GM18907 (cell line): ENCODE data around the gene SIDT2.
"Not testable (repeated sequence)": the region's sequence is repeated elsewhere in the genome, so short reads cannot be mapped to it uniquely, and the experiment has no call there.

ENCODE experiments used
- ATAC-seq: cut with Tn5 transposase; IDR thresholded peaks from one replicate; pipeline ENCODE4 v1.9.1; 2021; ENCODE audit warnings: mild to moderate bottlenecking, moderate library complexity; ENCODE audit not compliant: unreplicated experiment

The SIDT2 gene

DNA sequence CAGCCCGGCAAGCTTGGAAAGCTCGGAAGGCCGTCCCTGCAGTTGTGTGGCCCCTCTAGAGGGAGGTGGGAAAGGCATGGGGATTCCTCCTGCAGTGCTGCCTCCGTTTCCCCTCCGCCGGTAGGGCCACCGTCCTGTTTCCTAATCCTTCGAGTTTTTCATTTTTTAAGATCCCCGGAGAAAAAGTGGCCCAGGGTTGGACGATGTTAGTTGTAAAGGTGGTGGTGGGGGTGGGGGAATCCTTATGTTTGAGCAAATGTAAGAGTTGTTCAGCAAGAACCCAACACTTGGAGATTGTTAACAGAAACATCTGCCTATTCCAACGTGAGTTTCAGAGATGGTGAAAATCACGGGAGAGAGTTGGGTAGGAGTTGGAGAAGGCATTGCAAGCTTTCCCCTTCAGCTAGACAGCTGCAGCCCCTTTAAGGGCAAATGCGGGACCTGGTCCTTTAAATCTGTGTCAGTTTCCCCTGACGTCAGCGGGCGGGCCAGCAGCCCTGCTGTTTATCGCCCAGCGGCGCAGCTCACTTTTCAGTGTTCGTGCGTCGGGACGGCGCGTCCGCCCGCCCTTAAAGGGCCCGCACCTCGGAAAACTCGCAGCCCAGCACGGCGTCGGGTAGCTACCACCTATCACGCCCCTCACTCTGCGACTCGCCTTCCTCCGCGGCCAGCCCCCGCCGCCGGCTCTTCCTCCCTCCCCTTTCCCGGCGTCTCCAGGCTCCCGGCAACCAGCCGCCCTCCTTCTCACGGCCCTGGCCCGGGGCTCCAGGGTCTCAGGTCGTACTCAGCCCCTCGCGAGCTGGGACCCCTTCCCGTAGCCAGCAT lies at the start of gene SIDT2:
Gene SIDT2, plus strand, starts transcription at position 534 of the 825 bp plus-strand sequence. CDS start 521 bp downstream, outside the sequence.
- peak; percentile 92 for ATAC-seq

GRCh38 chr11:117130396-117130795 lies 48.1 kb upstream of the SIDT2 start:
- not testable (repeated sequence) for ATAC-seq

DNA sequence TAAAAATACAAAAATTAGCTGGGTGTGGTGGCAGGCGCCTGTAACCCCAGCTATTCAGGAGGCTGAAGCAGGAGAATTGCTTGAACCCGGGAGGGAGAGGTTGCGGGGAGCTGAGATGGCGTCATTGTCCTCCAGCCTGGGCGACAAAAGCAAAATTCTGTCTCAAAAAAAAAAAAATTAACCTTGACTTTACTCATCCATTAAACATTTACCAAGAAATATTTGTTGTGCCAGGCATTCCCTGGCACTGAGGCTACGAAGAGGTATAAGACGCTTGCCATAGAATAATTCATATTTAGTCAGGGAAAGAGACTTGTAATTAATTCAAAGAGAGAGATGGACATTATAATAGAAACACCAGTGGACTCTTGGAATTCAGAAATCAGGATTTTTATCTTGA lies 47.7 kb upstream of the SIDT2 start:
- ATAC-seq: no peak

DNA sequence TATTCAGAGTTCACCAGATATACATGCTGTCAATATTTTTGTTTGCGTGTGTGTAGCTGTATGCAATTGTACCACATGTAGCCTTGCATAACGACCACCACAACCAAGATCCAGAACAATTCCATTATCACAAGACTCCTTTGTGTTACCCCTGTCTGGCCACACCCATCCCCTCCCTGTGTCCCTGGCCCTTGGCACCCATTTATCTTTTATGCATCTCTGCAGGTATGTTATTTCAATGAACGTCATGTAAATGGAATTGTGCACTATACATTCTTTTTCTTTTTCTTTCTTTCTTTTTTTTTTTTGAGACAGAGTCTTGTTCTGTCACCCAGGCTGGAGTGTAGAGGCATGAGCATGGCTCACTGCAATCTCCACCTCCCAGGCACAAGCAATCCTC lies 44.1 kb upstream of the SIDT2 start:
- no peak for ATAC-seq

- ATAC-seq: not testable (repeated sequence)
Measured at GRCh38 chr11:117134979-117135378, 43.6 kb upstream of the SIDT2 start.

GRCh38 chr11:117137223-117138086 lies 41.1 kb upstream of the SIDT2 start:
- ATAC-seq: not testable (repeated sequence)

GRCh38 chr11:117143390-117143789 lies 35.2 kb upstream of the SIDT2 start:
- ATAC-seq: peak; percentile 19

- ATAC-seq: peak; percentile 96
Measured at GRCh38 chr11:117143871-117144476, 34.6 kb upstream of the SIDT2 start, which contains the start of gene PAFAH1B2. Gene PAFAH1B2, plus strand, starts transcription at chr11:117144287. Its CDS starts 8,161 bp downstream, at chr11:117152448.

DNA sequence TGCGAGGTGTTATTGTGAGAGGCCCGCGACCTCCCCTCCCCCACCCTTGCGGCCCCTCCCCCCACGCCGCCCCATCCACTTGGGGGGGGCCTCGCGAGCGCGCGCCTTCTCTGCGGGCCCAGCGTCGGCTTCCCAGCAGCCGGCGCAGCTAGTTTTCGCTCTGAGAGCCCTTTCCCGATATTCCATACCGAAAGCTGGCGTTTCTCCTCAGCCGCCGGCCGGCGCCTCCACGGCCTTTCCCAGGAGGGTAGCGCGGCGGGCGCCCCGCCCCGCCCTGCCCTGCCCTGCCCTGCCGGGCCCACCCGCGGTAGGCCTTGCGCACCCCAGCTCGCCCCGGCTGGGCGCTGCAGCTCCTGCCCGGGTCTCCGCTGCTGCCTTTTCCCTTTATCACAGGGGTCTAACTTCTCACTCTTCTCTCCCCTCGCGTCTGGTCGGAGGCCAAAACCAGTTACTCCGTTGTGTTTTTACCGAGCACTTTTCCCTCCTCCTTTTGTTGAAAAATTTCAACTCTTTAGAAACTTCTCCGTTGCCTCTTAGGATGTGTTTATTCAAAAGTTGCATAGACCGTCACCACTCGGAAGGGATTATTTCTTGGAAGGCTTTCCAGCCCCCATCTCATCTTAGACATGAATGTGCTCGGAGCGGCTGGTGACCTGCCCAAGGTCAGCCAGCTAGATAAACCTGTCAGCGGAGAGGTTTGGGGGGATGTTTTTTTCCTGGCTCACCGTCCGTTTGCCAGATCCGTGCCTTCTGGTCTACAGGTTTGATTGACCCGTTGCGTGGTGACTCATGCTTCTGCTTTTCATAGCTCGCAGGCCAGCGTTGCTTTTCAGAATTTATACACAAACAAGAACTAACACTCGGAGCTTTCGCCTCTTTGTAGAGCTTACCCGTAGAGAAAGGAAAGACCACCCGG lies 33.8 kb upstream of the SIDT2 start:
- ATAC-seq: peak; percentile 54

- no peak for ATAC-seq
Measured at GRCh38 chr11:117145393-117145761, 33.2 kb upstream of the SIDT2 start.

DNA sequence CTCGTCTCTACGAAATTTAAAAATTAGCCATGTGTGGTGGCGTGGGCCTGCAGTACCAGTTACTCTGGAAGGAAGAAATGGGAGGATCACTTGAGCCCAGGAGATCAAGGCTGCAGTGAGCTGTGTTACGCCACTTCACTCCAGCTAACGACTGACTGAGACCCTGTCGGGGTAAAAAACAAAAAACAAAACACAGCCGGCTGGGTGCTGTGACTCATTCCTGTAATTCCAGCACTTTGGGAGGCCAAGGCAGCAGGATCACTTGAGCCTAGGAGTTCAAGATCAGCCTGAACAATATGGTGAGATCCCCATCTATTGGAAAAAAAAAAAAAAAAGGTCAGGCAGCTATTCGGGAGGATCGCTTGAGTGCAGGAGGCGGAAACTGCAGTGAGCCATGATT lies 32.0 kb upstream of the SIDT2 start:
- ATAC-seq: no peak

GRCh38 chr11:117152066-117152465 lies 26.5 kb upstream of the SIDT2 start:
- no peak for ATAC-seq

GRCh38 chr11:117154468-117154867 lies 24.1 kb upstream of the SIDT2 start:
- ATAC-seq: no peak

DNA sequence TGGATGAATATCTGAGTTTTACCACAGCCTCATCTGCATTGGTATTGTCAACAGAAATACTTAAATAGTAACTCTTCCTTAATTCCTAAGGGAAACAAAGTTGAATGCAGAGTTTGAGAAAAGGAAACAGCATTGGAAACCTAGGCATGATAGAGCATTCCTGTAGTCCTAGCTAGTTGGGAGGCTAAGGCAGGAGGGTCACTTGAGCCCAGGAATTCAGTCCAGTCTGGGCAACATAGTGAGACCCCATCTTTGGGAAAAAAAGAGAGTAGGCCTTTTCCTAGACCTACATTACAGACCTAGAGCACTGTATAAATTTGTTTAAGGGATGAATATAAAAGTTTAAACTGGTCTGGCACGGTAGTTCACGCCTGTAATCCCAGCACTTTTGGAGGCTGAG lies 21.0 kb upstream of the SIDT2 start:
- ATAC-seq: no peak

DNA sequence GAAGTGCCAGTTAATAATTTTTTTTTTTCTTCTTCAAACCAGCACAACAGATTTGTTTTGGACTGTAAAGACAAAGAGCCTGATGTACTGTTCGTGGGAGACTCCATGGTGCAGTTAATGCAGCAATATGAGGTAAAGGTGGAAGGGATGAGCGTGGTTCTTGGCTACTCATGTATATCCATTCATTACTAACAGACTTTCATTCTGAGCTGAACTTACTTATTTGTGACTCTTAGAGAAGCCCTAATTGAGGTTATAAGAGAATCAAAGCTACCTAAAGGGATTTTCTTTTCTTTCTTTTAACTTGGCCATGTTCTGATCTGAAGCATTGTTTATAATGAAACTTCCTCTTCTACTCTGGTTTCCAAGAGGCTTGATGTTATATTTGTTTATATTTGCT lies 18.7 kb upstream of the SIDT2 start:
- no peak for ATAC-seq

DNA sequence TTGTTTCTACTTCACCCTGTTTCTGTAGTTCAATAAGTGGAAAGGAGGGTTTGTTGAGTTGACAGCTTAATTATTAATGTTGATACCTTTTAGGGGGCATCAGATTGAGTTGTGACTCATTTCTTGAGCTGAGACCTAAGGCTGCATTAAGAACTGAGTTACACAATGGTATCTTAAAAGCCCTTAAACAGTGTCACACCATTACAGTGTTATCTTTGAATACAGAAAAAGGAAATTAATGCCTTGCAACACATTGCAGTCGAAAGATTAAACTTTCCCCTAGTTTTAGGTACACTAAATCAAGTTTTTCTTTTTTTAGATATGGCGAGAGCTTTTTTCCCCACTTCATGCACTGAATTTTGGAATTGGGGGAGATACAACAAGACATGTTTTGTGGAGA lies 17.7 kb upstream of the SIDT2 start:
- no peak for ATAC-seq

GRCh38 chr11:117166491-117166890 lies 12.1 kb upstream of the SIDT2 start:
- no peak for ATAC-seq

- ATAC-seq: no peak
Measured at GRCh38 chr11:117169736-117170135, 8.8 kb upstream of the SIDT2 start.

DNA sequence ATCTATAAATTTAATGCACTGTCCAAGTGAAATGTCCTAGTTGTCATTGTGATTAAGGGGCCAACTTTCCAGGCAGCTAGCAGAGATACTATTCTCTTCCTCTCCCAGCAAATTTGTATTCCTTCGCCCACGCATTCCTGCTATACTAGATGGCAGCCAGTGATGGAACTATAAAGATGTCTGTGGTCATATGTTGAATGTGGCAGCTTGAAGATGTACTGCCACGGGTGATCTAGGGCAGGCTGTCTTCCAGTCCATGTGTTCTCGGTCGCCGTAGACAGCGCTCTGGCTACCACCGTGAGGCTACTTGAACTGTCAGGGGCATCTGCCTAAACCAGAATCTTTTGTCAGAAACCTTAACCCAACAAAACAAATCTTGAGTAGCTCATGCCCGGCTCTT lies 8.3 kb upstream of the SIDT2 start:
- ATAC-seq: no peak

DNA sequence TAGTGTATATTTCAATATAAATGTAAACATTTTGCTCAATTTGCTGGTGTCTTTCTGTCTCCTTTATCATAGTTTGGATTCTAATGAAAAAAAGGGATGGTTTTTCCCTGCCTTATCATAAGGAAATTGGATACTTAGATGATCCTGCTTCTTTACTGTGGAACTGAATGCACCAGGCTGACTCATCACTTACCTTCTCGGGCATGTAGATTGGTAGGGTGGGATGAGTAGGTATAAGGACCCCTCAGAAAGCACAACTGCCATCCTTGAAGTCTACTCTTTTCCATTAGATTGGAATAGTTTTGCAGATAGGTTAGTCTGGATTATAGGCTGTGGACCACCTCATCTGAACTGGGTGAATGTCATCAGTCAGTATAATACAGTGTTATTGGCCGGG lies 7.5 kb upstream of the SIDT2 start:
- ATAC-seq: no peak
